K562 (cell line): Measurements from ENCODE around the gene ARHGAP42. TPM values are rescaled to one million over a fixed set of nuclear protein-coding genes. Genes with fewer than 3 reads are reported as not detected.

Experiments used
- ATAC-seq: fragments of 200-7000 bp; cut with Tn5 transposase; 3 replicates; pipeline ENCODE4 v1.9.1; 2020; ENCODE audit warnings: moderate library complexity
- BruUV-seq: library from RNA; stranded (reverse); fragments of 400-500 nt; replicated peaks from 2 replicates; lab custom pipeline; 2021; lab: Mats Ljungman, UMichigan
- CTCF ChIA-PET: fragments of 300-600 bp; formaldehyde crosslinking; extraction: SDS; loops from one replicate; lab custom pipeline; 2021; ENCODE audit warnings: low intra/inter-chr PET ratio; lab: Yijun Ruan, JAX
- POLR2A ChIA-PET: fragments of 300-600, 350-650 bp; sonication (Branson Sonifier 250); formaldehyde crosslinking; extraction: SDS; loops from one replicate; lab custom pipeline; 2021; ENCODE audit warnings: antibody characterized with exemption, inconsistent platforms; lab: Yijun Ruan, JAX
- DNase-seq, 4 experiments: peaks; one replicate each; pipeline versions ENCODE4 v3.0.0 to v3.0.0-alpha.2; 2011 to 2018; ENCODE audit warnings: low spot score in 3 of 4, mixed read lengths in 3 of 4; ENCODE audit errors: extremely low read depth in 1 of 4
- FAIRE-seq: peaks from 2 replicates; lab custom pipeline; 2011; peaks lifted over from hg19 to GRCh38; lab: Jason Lieb, UNC
- H2AFZ ChIP-seq: 2 replicates; pipeline ENCODE4 v1.6.0; 2011; ENCODE audit warnings: low read depth, low read length, control low read depth, inconsistent platforms
- H3K27ac ChIP-seq: fragments of 200-600 bp; 3 replicates; pipeline ENCODE4 v1.8.0; 2011; ENCODE audit warnings: low read depth, mild to moderate bottlenecking, control low read depth, inconsistent platforms, low read length, moderate library complexity, mixed read lengths; ENCODE audit errors: extremely low read depth
- H3K27me3 ChIP-seq, 2 experiments: fragments of 300-600 bp in 1 of 2; 2 replicates in 1 of 2; 3 replicates in 1 of 2; pipeline versions ENCODE4 v1.6.0 to v1.8.0; 2011; ENCODE audit warnings: inconsistent platforms in 2 of 2, low read length in 2 of 2, mild to moderate bottlenecking in 1 of 2, mixed read lengths in 1 of 2, moderate library complexity in 1 of 2; ENCODE audit not compliant: control insufficient read depth in 2 of 2, insufficient read depth in 2 of 2
- H3K36me3 ChIP-seq: fragments of 300-600 bp; 3 replicates; pipeline ENCODE4 v1.8.0; 2011; ENCODE audit warnings: mild to moderate bottlenecking, low read length, inconsistent platforms; ENCODE audit not compliant: control insufficient read depth, insufficient read depth
- H3K4me1 ChIP-seq, 2 experiments: fragments of 200-600 bp in 1 of 2; replicated peaks in 1 of 2; 2 replicates in 1 of 2; 3 replicates in 1 of 2; pipeline versions ENCODE4 v1.5.1 to v1.8.0; 2011; ENCODE audit warnings: inconsistent platforms in 2 of 2, low read length in 2 of 2, mild to moderate bottlenecking in 1 of 2, mixed read lengths in 1 of 2, moderate library complexity in 1 of 2; ENCODE audit not compliant: control insufficient read depth in 2 of 2, insufficient read depth in 2 of 2
- H3K4me2 ChIP-seq: 2 replicates; pipeline ENCODE4 v1.6.1; 2011; ENCODE audit warnings: low read length, control low read depth, inconsistent platforms, mixed read lengths; ENCODE audit not compliant: insufficient read depth
- H3K4me3 ChIP-seq: fragments of 200-600 bp; sonication (generic), shearing (Covaris generic); 2 replicates; pipeline ENCODE4 v1.5.1; 2016; ENCODE audit warnings: control low read depth, inconsistent platforms
- H3K79me2 ChIP-seq: fragments of 200-600 bp; 3 replicates; pipeline ENCODE4 v1.8.0; 2011; ENCODE audit warnings: low read length, inconsistent platforms; ENCODE audit not compliant: control insufficient read depth, insufficient read depth
- H3K9ac ChIP-seq, 2 experiments: 2 replicates each; pipeline versions ENCODE4 v1.6.0 to v1.6.1; 2011; ENCODE audit warnings: low read depth in 2 of 2, low read length in 2 of 2, control low read depth in 1 of 2, inconsistent platforms in 1 of 2, mild to moderate bottlenecking in 1 of 2, mixed read lengths in 1 of 2; ENCODE audit not compliant: insufficient read depth in 1 of 2
- H3K9me1 ChIP-seq: one replicate; pipeline ENCODE4 v1.6.0; 2011; ENCODE audit warnings: inconsistent platforms, mild to moderate bottlenecking, low read length, moderate library complexity; ENCODE audit not compliant: control insufficient read depth, insufficient read depth
- H3K9me3 ChIP-seq: replicated peaks from 2 replicates; pipeline ENCODE4 v1.5.1; 2011; ENCODE audit warnings: low read depth, low read length, inconsistent platforms; ENCODE audit not compliant: control insufficient read depth, insufficient read depth
- H4K20me1 ChIP-seq: replicated peaks from 2 replicates; pipeline ENCODE4 v1.6.1; 2011; ENCODE audit warnings: low read length, inconsistent platforms, mixed read lengths; ENCODE audit not compliant: control insufficient read depth, insufficient read depth
- FOXP1 ChIP-seq: sonication (generic); formaldehyde crosslinking; IDR thresholded peaks from 2 replicates; pipeline ENCODE4 v1.8.0; 2022; ENCODE audit warnings: mild to moderate bottlenecking, missing genetic modification reagents
- MTA1 ChIP-seq: fragments of 450-650 bp; IDR thresholded peaks from 2 replicates; pipeline ENCODE4 v1.6.1; 2017; ENCODE audit warnings: borderline replicate concordance
- MYBL2 ChIP-seq, 2 experiments: fragments of 450-650 bp in 1 of 2; sonication (generic) in 1 of 2; formaldehyde crosslinking in 1 of 2; IDR thresholded peaks; 2 replicates each; pipeline versions ENCODE4 v1.6.1 to v1.8.1; 2017 to 2022; ENCODE audit warnings: borderline replicate concordance in 1 of 2, inconsistent platforms in 1 of 2, low read depth in 1 of 2, mild to moderate bottlenecking in 1 of 2, missing genetic modification reagents in 1 of 2, moderate library complexity in 1 of 2
- NFYB ChIP-seq: IDR thresholded peaks from 2 replicates; pipeline ENCODE4 v1.6.1; 2011; ENCODE audit warnings: mild to moderate bottlenecking, moderate library complexity; ENCODE audit not compliant: insufficient read length; ENCODE audit errors: extremely low read depth
- PCBP2 ChIP-seq: fragments of 200-400 bp; formaldehyde crosslinking; IDR thresholded peaks from 2 replicates; pipeline ENCODE4 v1.6.1; 2018; ENCODE audit warnings: low read length, low read depth, mild to moderate bottlenecking, moderate library complexity; ENCODE audit not compliant: poor library complexity, severe bottlenecking
- SUPT5H ChIP-seq: fragments of 450-650 bp; IDR thresholded peaks from 2 replicates; pipeline ENCODE4 v1.6.1; 2016
- YY1 ChIP-seq, 3 experiments: IDR thresholded peaks; 2 replicates each; pipeline ENCODE4 v1.6.1; 2011; ENCODE audit warnings: low read length in 2 of 3, mild to moderate bottlenecking in 2 of 3, moderate library complexity in 2 of 3, borderline replicate concordance in 1 of 3, control low read depth in 1 of 3, low read depth in 1 of 3; ENCODE audit not compliant: insufficient read depth in 3 of 3, insufficient replicate concordance in 2 of 3, control insufficient read depth in 1 of 3, insufficient read length in 1 of 3; ENCODE audit errors: extremely low read depth in 1 of 3
- WGBS: fragments of 100-300 bp; shearing (Covaris generic); methylation state at CpG from one replicate; pipeline ENCODE4 v1.1.6; 2016; ENCODE audit warnings: low coverage, mixed read lengths; ENCODE audit not compliant: insufficient coverage; ENCODE audit errors: missing lambda C conversion rate; 5-methylcytosine and 5-hydroxymethylcytosine counted together
- in situ Hi-C: fragments of 300-500 bp; cut with MboI; formaldehyde crosslinking; loops from 4 replicates; pipeline ENCODE4 v1.15.0; 2018; ENCODE audit warnings: inconsistent platforms, mixed read lengths
- intact Hi-C: fragments of 100-400 bp; cut with micrococcal nuclease; formaldehyde crosslinking; loops from 2 replicates; pipeline ENCODE4 v1.14.2; 2022
- polyA plus RNA-seq, 8 experiments: library from polyadenylated mRNA; depleted of rRNA in 4 of 8; stranded (reverse) in 5 of 8; unstranded in 3 of 8; fragments of >200 nt; fragmentation: Nextera tagmentation in 2 of 8; fragmentation: Illumina TruSeq in 1 of 8; extraction: Ambion mirVana in 2 of 8; extraction: Trizol in 1 of 8; gene quantifications; 2 replicates each; pipeline versions ENCODE4 v1.2.1 to v1.2.3, GENCODE V29; 2011 to 2014; ENCODE audit warnings: inconsistent platforms in 1 of 8, missing spikeins in 1 of 8
- total RNA-seq, 7 experiments: library from RNA; depleted of rRNA in 6 of 7; stranded (reverse); fragments of >200 nt in 6 of 7; fragmentation: Illumina TruSeq in 2 of 7; extraction: Trizol in 2 of 7; gene quantifications; 2 replicates each; pipeline versions ENCODE4 v1.2.1 to v1.2.3, GENCODE V29; 2011 to 2021; ENCODE audit warnings: low replicate concordance in 1 of 7
- TF ChIP-seq, protein P1 (sequence below): fragments of 250-450 bp; sonication (Bioruptor Pico); IDR thresholded peaks from 2 replicates; pipeline ENCODE4 v1.5.0; 2020; ENCODE audit warnings: mild to moderate bottlenecking
- TF ChIP-seq, protein P2 (sequence below): fragments of 250-450 bp; sonication (Bioruptor Pico); IDR thresholded peaks from 2 replicates; pipeline ENCODE4 v1.8.0; 2021; ENCODE audit warnings: borderline replicate concordance, mild to moderate bottlenecking, moderate library complexity; ENCODE audit not compliant: poor library complexity, severe bottlenecking

ARHGAP42 gene
- total and polyA plus RNA-seq, 9 of the 15 experiments (the other 6 are each of a cell fraction or from before 2014, with no cell fraction given), result 0.95 to 6.1 (median 2.4) TPM

DNA sequence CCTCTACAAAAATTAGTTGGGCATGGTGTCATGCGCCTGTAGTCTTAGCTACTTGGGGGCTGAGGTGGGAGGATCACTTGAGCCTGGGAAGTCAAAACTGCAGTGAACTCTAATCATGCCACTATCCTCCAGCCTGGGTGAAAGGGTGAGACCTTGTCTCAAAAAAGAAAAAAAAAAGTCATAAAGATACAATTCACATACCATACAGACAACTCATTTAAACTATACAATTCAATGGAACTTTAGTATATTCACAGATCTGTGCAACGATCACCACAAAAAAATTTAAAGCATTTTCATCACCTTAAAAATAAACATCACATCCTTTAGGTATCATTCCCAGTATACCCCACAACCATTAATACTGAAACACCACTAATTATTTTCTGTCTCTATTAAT is 241.3 kb downstream of the ARHGAP42 start:
- BruUV-seq, result no TSS peak
- intact Hi-C loops (no loop called here), in situ Hi-C loops (no loop called here)
- Histone ChIP-seq H4K20me1 (no peaks in the 10 kb centered on the region), H3K36me3 (no peaks in the 10 kb centered on the region), H3K9me1 (no peaks in the 10 kb centered on the region), H3K4me3 (no peak overlapping the region), H3K4me1 (no peaks in the 10 kb centered on the region), H3K9ac (no peak overlapping the region), H3K27me3 (no peaks in the 10 kb centered on the region), H3K4me2 (no peak overlapping the region), H2AFZ (no peak overlapping the region), H3K79me2 (no peaks in the 10 kb centered on the region), H3K27ac (no peak overlapping the region), H3K9me3 (no peaks in the 10 kb centered on the region)
- POLR2A ChIA-PET, result no interaction called here
- no peak for TF ChIP-seq NFYB
- TF ChIP-seq FOXP1 (CRISPR knock-in tag), result no peak
- 49% methylated on average over 2 of the region's 2 CpGs for WGBS
- ATAC-seq (no peak), DNase-seq (no peak), FAIRE-seq (no peak)
- CTCF ChIA-PET, result interaction anchor here (0.5 kb wide), 1 partner anchor 1944 kb away, joined by 4 read pairs; no protein-coding TSS in a partner anchor

DNA sequence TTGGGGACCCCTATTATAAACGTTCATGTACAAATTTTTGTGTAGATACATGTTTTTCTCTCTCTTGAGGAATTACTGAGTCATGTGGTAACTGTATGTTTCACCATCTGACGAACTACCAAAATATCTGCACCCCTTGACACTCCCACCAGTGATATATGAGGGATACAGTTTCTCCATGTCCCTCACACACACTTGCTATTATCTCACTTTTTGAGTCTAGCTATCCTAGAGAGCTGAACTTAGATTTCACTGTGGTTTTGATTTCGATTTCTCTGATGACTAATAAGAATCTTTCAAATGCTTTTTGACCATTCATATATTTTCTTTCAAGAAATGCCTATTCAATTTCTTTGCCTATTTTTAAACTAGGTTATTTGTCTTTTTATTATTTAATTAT is 242.3 kb downstream of the ARHGAP42 start:
- H3K27ac ChIP-seq, result no peak overlapping the region
- no peak overlapping the region for H3K4me3 ChIP-seq
- in situ Hi-C loops, result no loop called here
- intact Hi-C loops, result no loop called here
- no TSS peak for BruUV-seq
- no peak overlapping the region for H3K9ac ChIP-seq
- no peaks in the 10 kb centered on the region for H3K9me1 ChIP-seq
- no peaks in the 10 kb centered on the region for H3K79me2 ChIP-seq
- CTCF ChIA-PET, result interaction anchor here (1.7 kb wide), 1 partner anchor 353 kb away, joined by 16 read pairs; no protein-coding TSS in a partner anchor
- H3K36me3 ChIP-seq, result no peaks in the 10 kb centered on the region
- no peaks in the 10 kb centered on the region for H4K20me1 ChIP-seq
- no peak for ATAC-seq
- no peak for FAIRE-seq
- H3K4me2 ChIP-seq, result no peak overlapping the region
- H3K9me3 ChIP-seq, result no peaks in the 10 kb centered on the region
- no peak for DNase-seq
- no peak overlapping the region for H2AFZ ChIP-seq
- H3K4me1 ChIP-seq, result no peaks in the 10 kb centered on the region
- WGBS, result 14% methylated on average over 3 of the region's 3 CpGs
- H3K27me3 ChIP-seq, result no peaks in the 10 kb centered on the region
- POLR2A ChIA-PET, result no interaction called here
- TF ChIP-seq YY1 (IDR thresholded peaks at IDR 0.05; ENCODE audit: borderline replicate concordance in 1 of 3, control insufficient read depth in 1 of 3, extremely low read depth in 1 of 3, insufficient read depth in 3 of 3, insufficient read length in 1 of 3, insufficient replicate concordance in 2 of 3, low read depth in 1 of 3, low read length in 2 of 3) (no peak), MTA1 (no peak), MYBL2 (IDR thresholded peaks at IDR 0.05; ENCODE audit: low read depth) (no peak), MYBL2 (CRISPR knock-in tag; IDR thresholded peaks at IDR 0.05; ENCODE audit: borderline replicate concordance) (no peak), PCBP2 (no peak), SUPT5H (no peak)
- TF ChIP-seq, protein P1, sequence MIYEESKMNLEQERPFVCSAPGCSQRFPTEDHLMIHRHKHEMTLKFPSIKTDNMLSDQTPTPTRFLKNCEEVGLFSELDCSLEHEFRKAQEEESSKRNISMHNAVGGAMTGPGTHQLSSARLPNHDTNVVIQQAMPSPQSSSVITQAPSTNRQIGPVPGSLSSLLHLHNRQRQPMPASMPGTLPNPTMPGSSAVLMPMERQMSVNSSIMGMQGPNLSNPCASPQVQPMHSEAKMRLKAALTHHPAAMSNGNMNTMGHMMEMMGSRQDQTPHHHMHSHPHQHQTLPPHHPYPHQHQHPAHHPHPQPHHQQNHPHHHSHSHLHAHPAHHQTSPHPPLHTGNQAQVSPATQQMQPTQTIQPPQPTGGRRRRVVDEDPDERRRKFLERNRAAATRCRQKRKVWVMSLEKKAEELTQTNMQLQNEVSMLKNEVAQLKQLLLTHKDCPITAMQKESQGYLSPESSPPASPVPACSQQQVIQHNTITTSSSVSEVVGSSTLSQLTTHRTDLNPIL (CRISPR knock-in tag), result no peak
- TF ChIP-seq, protein P2, sequence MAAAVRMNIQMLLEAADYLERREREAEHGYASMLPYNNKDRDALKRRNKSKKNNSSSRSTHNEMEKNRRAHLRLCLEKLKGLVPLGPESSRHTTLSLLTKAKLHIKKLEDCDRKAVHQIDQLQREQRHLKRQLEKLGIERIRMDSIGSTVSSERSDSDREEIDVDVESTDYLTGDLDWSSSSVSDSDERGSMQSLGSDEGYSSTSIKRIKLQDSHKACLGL (CRISPR knock-in tag), result no peak
